ENCODE measurements around the gene KCNH4.

KCNH4 gene

GRCh38 chr17:42116705-42117396 lies 64.1 kb downstream of the KCNH4 start:
- DNase-seq, result peak; percentile 56

GRCh38 chr17:42114118-42114517 lies 66.8 kb downstream of the KCNH4 start:
- DNase-seq, result no peak

GRCh38 chr17:42113293-42114069 lies 67.5 kb downstream of the KCNH4 start:
- DNase-seq, result no peak

GRCh38 chr17:42112552-42113176 lies 68.3 kb downstream of the KCNH4 start, which contains the start of gene DHX58:
Gene DHX58 (minus strand): TSS chr17:42112714. CDS start chr17:42111892, 822 bp downstream.
- peak; percentile 88 for DNase-seq

GRCh38 chr17:42111871-42112551 lies 68.9 kb downstream of the KCNH4 start:
- peak; percentile 22 for DNase-seq

- DNase-seq, result no peak
Observed at GRCh38 chr17:42111265-42111636, 69.7 kb downstream of the KCNH4 start.

- DNase-seq, result no peak
Observed at GRCh38 chr17:42110301-42111264, 70.4 kb downstream of the KCNH4 start.

- DNase-seq, result no peak
Observed at GRCh38 chr17:42109086-42109485, 71.9 kb downstream of the KCNH4 start.

GRCh38 chr17:42107597-42108576 lies 73.1 kb downstream of the KCNH4 start:
- no peak for DNase-seq

GRCh38 chr17:42107124-42107523 lies 73.8 kb downstream of the KCNH4 start:
- DNase-seq, result no peak
